LNCaP clone FGC (cell line): ENCODE measurements around the gene PAN3.

Experiments used
- DNase-seq: peaks from one replicate; pipeline ENCODE4 v3.0.0-alpha.2; 2011; ENCODE audit warnings: low read depth
- H3K4me3 ChIP-seq: 2 replicates; pipeline ENCODE4 v1.5.1; 2011; ENCODE audit warnings: mild to moderate bottlenecking, low read depth, low read length, control low read depth
- CTCF ChIP-seq: IDR thresholded peaks from 2 replicates; pipeline ENCODE4 v1.5.1; 2012; ENCODE audit warnings: mild to moderate bottlenecking; ENCODE audit not compliant: control insufficient read depth, insufficient read depth; ENCODE audit errors: extremely low read depth

PAN3 gene

GRCh38 chr13:28147495-28147894 lies 9.2 kb downstream of the PAN3 start:
- DNase-seq: no peak
- no peak for TF ChIP-seq CTCF
- H3K4me3 ChIP-seq: no peak overlapping the region

- H3K4me3 ChIP-seq: no peak overlapping the region
- no peak for TF ChIP-seq CTCF
- no peak for DNase-seq
Observed at GRCh38 chr13:28159057-28159456, 20.7 kb downstream of the PAN3 start.

- H3K4me3 ChIP-seq: no peak overlapping the region
- TF ChIP-seq CTCF: no peak
- no peak for DNase-seq
Observed at GRCh38 chr13:28161370-28161769, 23.0 kb downstream of the PAN3 start.

DNA sequence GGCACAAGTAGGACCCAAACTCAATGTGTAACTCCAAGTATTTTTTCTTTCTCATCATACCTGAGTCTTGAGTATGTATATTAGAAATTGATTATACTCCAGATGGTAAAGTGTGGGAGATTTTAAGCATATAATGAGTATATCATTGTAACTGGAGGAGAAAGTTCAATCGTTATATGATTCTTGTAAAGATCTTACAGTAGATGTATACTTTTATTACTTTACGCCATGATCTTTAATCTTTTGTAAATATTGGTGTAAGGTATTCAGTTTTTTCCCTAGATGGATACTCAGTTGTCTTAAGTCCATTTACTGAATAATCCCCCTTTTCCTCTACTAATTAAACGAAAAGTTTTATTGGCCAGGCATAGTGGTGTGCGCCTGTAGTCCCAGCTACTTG lies 25.2 kb downstream of the PAN3 start:
- DNase-seq: no peak
- no peak for TF ChIP-seq CTCF
- no peak overlapping the region for H3K4me3 ChIP-seq

DNA sequence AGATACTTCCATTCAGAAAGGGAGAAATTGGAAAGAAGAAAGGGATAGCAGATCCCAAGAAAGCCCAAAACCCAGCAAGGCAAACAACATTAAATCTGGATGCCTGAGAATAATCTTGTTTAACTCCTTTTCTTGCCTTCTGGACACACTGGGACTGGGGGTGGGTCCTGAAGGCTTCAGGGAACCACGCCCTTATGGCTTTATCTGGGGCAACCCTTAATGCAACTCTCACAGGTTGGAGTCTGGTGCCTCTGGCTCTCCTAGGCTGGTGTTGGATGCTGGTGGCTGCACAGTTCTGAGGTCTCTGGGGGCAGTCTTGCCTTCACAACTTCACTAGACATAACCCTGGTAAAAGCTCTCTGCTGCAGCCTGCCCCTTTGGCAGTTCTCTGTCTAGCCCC lies 27.9 kb downstream of the PAN3 start:
- DNase-seq: no peak
- no peak overlapping the region for H3K4me3 ChIP-seq
- no peak for TF ChIP-seq CTCF

DNA sequence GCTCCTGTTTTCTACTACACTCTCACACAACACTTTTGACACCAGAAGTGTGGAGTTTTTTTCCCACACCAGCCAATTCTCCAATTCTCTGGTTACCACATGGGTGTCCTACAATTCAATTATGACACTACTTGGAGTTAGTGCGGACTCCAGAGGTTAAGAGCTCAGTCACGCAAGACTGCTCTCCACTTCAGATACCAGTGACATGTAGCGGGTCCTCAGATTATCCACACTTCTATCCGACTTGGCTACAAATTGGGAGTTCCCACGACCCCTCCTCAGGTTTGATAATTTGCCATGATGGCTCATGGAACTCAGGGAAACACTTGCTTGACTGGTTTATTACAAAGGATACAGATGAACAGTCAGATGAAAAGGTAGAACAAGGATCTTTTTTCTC lies 32.9 kb downstream of the PAN3 start:
- no peak for DNase-seq
- no peak for TF ChIP-seq CTCF
- no peak overlapping the region for H3K4me3 ChIP-seq

- no peak for DNase-seq
- TF ChIP-seq CTCF: no peak
- no peak overlapping the region for H3K4me3 ChIP-seq
Observed at GRCh38 chr13:28172947-28173346, 34.6 kb downstream of the PAN3 start.
